Retinal pigment epithelial cell (primary cell): Measurements from ENCODE around the gene ALPL.

Experiments
- DNase-seq: peaks from one replicate; pipeline ENCODE4 v3.0.0-alpha.2; 2010; ENCODE audit warnings: low read depth
- H3K4me3 ChIP-seq: 2 replicates; pipeline ENCODE4 v1.5.1; 2011; ENCODE audit warnings: mild to moderate bottlenecking, low read length, control low read depth, moderate library complexity
- CTCF ChIP-seq: conservative IDR thresholded peaks from 2 replicates; pipeline ENCODE4 v1.5.1; 2011; ENCODE audit warnings: low read depth, low read length, control low read depth, inconsistent platforms

The ALPL gene

DNA sequence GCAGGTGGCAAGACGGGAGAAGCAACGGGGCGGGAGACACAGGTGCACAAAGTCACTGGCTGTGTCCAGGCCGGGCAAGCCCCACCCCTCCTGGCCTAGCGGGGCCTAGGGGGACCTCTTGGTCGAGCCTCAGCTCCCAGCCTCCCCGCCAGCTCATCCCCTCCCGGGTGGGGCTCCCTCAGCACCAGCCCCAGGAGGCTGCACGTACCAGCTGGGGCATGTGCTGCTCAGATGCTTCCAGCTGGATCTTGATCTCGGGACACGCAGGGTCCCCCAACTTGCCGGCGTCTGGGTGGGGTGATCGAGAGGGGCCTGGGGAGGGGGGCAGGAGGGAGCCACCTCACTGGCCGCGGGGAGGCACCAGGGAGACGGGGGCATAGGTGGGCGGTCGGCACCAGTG, 88.5 kb downstream of the ALPL start:
- H3K4me3 ChIP-seq = no peak overlapping the region
- no peak for TF ChIP-seq CTCF
- DNase-seq = no peak

- no peak overlapping the region for H3K4me3 ChIP-seq
- no peak for DNase-seq
- no peak for TF ChIP-seq CTCF
Measured at GRCh38 chr1:21598417-21598816, 89.2 kb downstream of the ALPL start.

DNA sequence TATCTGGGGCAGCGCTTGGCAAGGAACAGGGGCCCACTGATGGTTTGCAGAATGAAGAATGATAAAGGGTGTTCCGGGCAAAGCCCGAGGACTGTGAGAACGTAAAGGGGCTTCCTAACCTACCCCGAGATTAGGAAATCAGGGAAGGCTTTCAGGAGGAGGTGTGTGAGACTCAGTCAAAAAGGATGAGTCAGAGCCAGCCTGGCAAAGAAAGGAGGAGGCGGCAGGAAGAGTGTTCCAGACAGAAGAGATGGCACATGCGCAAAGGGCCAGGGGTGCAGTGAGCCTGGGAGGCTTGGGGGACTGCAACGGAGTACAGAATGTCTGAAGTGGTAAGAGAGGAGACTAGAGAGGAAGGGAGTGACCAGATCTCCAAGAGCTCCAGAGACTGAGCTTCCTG, 89.7 kb downstream of the ALPL start:
- no peak for DNase-seq
- TF ChIP-seq CTCF = no peak
- no peak overlapping the region for H3K4me3 ChIP-seq

- DNase-seq = no peak
- TF ChIP-seq CTCF = no peak
Measured at GRCh38 chr1:21599402-21599801, 90.2 kb downstream of the ALPL start.

DNA sequence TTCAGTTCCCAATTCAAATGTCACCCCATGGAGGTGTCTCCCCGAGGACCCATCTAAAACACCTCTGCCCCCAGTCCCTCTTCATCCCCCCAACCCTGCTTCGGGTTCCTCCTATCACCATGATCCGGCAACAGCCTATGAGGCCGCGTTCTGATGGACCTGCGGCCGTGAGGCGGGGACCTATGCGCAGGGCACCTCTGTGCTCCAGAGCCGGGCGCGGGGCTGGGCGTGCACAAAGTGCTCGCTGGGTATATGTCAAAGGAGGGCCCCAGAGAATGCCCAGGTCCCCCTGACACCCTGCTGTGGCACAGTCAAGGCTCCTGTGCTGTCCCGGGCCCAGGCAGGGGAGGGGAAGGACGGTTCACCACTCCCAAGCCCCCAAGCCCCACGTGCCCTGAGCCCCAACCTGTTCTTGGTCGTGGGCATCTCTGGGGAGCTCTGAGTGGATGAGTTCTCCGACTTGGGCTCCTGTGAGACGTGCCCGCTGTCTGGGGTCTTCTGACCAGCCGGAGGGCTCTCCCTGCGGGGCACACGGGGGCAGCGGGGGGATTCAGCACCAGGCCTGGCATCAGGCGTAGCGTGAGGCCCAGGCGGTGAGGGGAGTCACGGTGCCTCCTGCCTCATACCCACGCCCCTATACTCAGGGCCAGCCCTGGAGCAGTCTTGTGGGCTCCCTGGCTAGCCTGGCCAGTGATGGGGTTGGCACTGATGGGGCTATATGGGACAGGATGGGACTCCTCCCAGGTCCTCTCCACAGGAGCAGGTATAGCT, 92.2 kb downstream of the ALPL start:
- no peak for TF ChIP-seq CTCF
- DNase-seq = no peak
- no peak overlapping the region for H3K4me3 ChIP-seq

More at GRCh38 chr1:21599402-21599801, 90.2 kb downstream of the ALPL start:
- no peak overlapping the region for H3K4me3 ChIP-seq

GRCh38 chr1:21603177-21604138, 94.2 kb downstream of the ALPL start:
- TF ChIP-seq CTCF = no peak
- H3K4me3 ChIP-seq = no peak overlapping the region
- DNase-seq = no peak
